ENCODE results near the gene GRIN3A. TPM values are rescaled to one million over a fixed set of nuclear protein-coding genes. Genes with fewer than 3 reads are reported as not detected.

Gene GRIN3A
- total and polyA plus RNA-seq, 2 of the 4 experiments (the other 2 are of a cell fraction), result not detected

- no peak overlapping the region for H3K56ac ChIP-seq (ENCODE audit: extremely low read depth, insufficient read depth, low read length)
- dilution Hi-C loops (cut with HindIII; ENCODE audit: low sequenced_read_pairs, unreplicated experiment) (no loop called here), in situ Hi-C loops (cut with MboI; ENCODE audit: low sequenced_read_pairs) (loop anchor here (5.0 kb wide), 1 partner anchor 73 kb away; no protein-coding TSS in a partner anchor), intact Hi-C loops (cut with micrococcal nuclease) (loop anchor here (1.0 to 5.0 kb wide), 4 partner anchors 43 to 133 kb away; partner anchors contain the start of genes MRPL50 and ZNF189)
- H3K9me3 ChIP-seq (ENCODE audit: control insufficient read depth, insufficient read depth, low read length), result no peaks in the 10 kb centered on the region
- DNase-seq, result peak; percentile 82
- H4K5ac ChIP-seq (ENCODE audit: low read depth, low read length), result no peak overlapping the region
- no peak overlapping the region for H3K4me3 ChIP-seq (ENCODE audit: insufficient read depth, low read depth, low read length)
- ATAC-seq (ENCODE audit: low read depth), result peak; percentile 48
- no peaks in the 10 kb centered on the region for H4K20me1 ChIP-seq (ENCODE audit: insufficient read depth, low read length)
- H3K9me1 ChIP-seq (ENCODE audit: insufficient read depth, low read length), result no peaks in the 10 kb centered on the region
- H3K79me1 ChIP-seq (ENCODE audit: low read depth in 1 of 2, low read length in 2 of 2), result peaks cover 5 to 6% of the 10 kb centered on the region in 2 experiments; a peak in 3 of 4 replicates
- no peak overlapping the region for H3K4me2 ChIP-seq (ENCODE audit: low read depth, low read length)
- no peak overlapping the region for H2AK5ac ChIP-seq (ENCODE audit: low read depth, low read length)
- H3K4me1 ChIP-seq (ENCODE audit: control insufficient read depth, insufficient read depth, low read length), result no peaks in the 10 kb centered on the region; the same call in 1 of the 2 replicates
- H3K36me3 ChIP-seq (ENCODE audit: control insufficient read depth, insufficient read depth, low read length), result no peaks in the 10 kb centered on the region
- H3K27me3 ChIP-seq (ENCODE audit: control insufficient read depth, insufficient read depth, low read length), result no peaks in the 10 kb centered on the region
- CTCF ChIA-PET, result interaction anchor here (0.6 to 2.8 kb wide), 12 partner anchors 10 to 97 kb away, joined by 3 to 18 read pairs (median 5); no protein-coding TSS in a partner anchor
- no peak overlapping the region for H3K18ac ChIP-seq (ENCODE audit: low read depth, low read length)
- no peak overlapping the region for H3K4ac ChIP-seq (ENCODE audit: low read depth, low read length)
- H2BK120ac ChIP-seq (ENCODE audit: low read depth, low read length), result no peak overlapping the region
- BruUV-seq (replicated peaks), result no TSS peak
- no peak overlapping the region for H2BK5ac ChIP-seq (ENCODE audit: low read depth, low read length, poor library complexity, severe bottlenecking)
- POLR2A ChIA-PET (ENCODE audit: unreplicated experiment), result no interaction called here
- H3K14ac ChIP-seq (replicated peaks; ENCODE audit: low read depth, low read length), result no peak overlapping the region
- H3K27ac ChIP-seq (ENCODE audit: insufficient read depth, low read length), result no peak overlapping the region
- WGBS, 2 experiments (ENCODE audit: extremely low coverage in 2 of 2, insufficient read length in 1 of 2), result no CpG with 5 or more reads among the region's 6 CpGs
- H2AFZ ChIP-seq (replicated peaks; ENCODE audit: low read length, poor library complexity), result peak overlapping the region; percentile 57
- no peak overlapping the region for H3K23ac ChIP-seq (ENCODE audit: low read depth, low read length)
- H4K91ac ChIP-seq (ENCODE audit: insufficient read depth, low read depth, low read length), result no peak overlapping the region
- no peak overlapping the region for H2BK20ac ChIP-seq (ENCODE audit: low read depth, low read length)
- no peak overlapping the region for H4K8ac ChIP-seq (ENCODE audit: low read depth in 2 of 2, low read length in 2 of 2)
- no peak overlapping the region for H3K9ac ChIP-seq (ENCODE audit: low read depth, low read length)
- H2BK15ac ChIP-seq (ENCODE audit: low read depth, low read length), result no peak overlapping the region
- no peak overlapping the region for H2AK9ac ChIP-seq (replicated peaks; ENCODE audit: low read depth, low read length, poor library complexity)
- TF ChIP-seq CHD1 (IDR thresholded peaks at IDR 0.05; ENCODE audit: low read depth, low read length), result no peak
- TF ChIP-seq RAD21 (IDR thresholded peaks at IDR 0.05; ENCODE audit: low read length), result peak; percentile 87
- TF ChIP-seq MAZ (IDR thresholded peaks at IDR 0.05; ENCODE audit: borderline replicate concordance, low read depth, low read length), result no peak
- TF ChIP-seq USF2 (IDR thresholded peaks at IDR 0.05; ENCODE audit: low read depth, low read length), result no peak
- no peak for TF ChIP-seq RCOR1 (IDR thresholded peaks at IDR 0.05; ENCODE audit: insufficient replicate concordance, low read length)
- no peak for TF ChIP-seq RFX5 (IDR thresholded peaks at IDR 0.05; ENCODE audit: low read depth, low read length)
- TF ChIP-seq MAFK (IDR thresholded peaks at IDR 0.05; ENCODE audit: low read depth, low read length), result no peak
- TF ChIP-seq MXI1 (IDR thresholded peaks at IDR 0.05; ENCODE audit: borderline replicate concordance, low read depth, low read length), result no peak
- no peak for TF ChIP-seq BHLHE40 (IDR thresholded peaks at IDR 0.05; ENCODE audit: low read depth, low read length)
- peak; percentile 97 for TF ChIP-seq SMC3 (IDR thresholded peaks at IDR 0.05; ENCODE audit: low read depth, low read length)
- TF ChIP-seq NFE2L2 (IDR thresholded peaks at IDR 0.05; ENCODE audit: low read depth, low read length), result no peak
- no peak for TF ChIP-seq FOS (IDR thresholded peaks at IDR 0.05; ENCODE audit: low read depth, low read length)
- TF ChIP-seq, protein P1, sequence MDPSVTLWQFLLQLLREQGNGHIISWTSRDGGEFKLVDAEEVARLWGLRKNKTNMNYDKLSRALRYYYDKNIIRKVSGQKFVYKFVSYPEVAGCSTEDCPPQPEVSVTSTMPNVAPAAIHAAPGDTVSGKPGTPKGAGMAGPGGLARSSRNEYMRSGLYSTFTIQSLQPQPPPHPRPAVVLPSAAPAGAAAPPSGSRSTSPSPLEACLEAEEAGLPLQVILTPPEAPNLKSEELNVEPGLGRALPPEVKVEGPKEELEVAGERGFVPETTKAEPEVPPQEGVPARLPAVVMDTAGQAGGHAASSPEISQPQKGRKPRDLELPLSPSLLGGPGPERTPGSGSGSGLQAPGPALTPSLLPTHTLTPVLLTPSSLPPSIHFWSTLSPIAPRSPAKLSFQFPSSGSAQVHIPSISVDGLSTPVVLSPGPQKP (IDR thresholded peaks at IDR 0.05; ENCODE audit: borderline replicate concordance, low read depth, low read length), result no peak
- no peak for TF ChIP-seq POLR2A (IDR thresholded peaks at IDR 0.05; ENCODE audit: low read depth, low read length)
- TF ChIP-seq CEBPB (IDR thresholded peaks at IDR 0.05; ENCODE audit: low read depth, low read length), result no peak; the same call in 1 of the 2 replicates
These were observed 208.3 kb downstream of the GRIN3A start for GRCh38 chr9:101530076-101530711.
